Measurements from ENCODE around the gene PAN2.

PAN2 gene

GRCh38 chr12:56274299-56274698, 59.5 kb downstream of the PAN2 start:
- no peak for TF ChIP-seq GATA3 (IDR thresholded peaks at IDR 0.05; ENCODE audit: low read depth, low read length)
- TF ChIP-seq GATA2 (IDR thresholded peaks at IDR 0.05; ENCODE audit: low read depth, low read length): no peak

GRCh38 chr12:56271031-56271430, 62.8 kb downstream of the PAN2 start:
- no peak for TF ChIP-seq GATA2 (IDR thresholded peaks at IDR 0.05; ENCODE audit: low read depth, low read length)
- no peak for TF ChIP-seq GATA3 (IDR thresholded peaks at IDR 0.05; ENCODE audit: low read depth, low read length)

- no peak for TF ChIP-seq GATA2 (IDR thresholded peaks at IDR 0.05; ENCODE audit: low read depth, low read length)
- TF ChIP-seq GATA3 (IDR thresholded peaks at IDR 0.05; ENCODE audit: low read depth, low read length): no peak
These were observed 66.2 kb downstream of the PAN2 start for GRCh38 chr12:56267443-56268071.

GRCh38 chr12:56266693-56267442, 66.9 kb downstream of the PAN2 start, which contains the start of gene COQ10A:
COQ10A (plus strand) TSS chr12:56266942; CDS start chr12:56267119, 177 bp downstream.
- TF ChIP-seq GATA3 (IDR thresholded peaks at IDR 0.05; ENCODE audit: low read depth, low read length): no peak
- TF ChIP-seq GATA2 (IDR thresholded peaks at IDR 0.05; ENCODE audit: low read depth, low read length): no peak

Measured in SH-SY5Y (cell line).